K562 (cell line): ENCODE data around the gene ARID4B. TPM values are rescaled to one million over a fixed set of nuclear protein-coding genes. Genes with fewer than 3 reads are reported as not detected.

Source experiments
- ARID1B ChIP-seq: fragments of 450-650 bp; IDR thresholded peaks from 2 replicates; pipeline ENCODE4 v1.6.1; 2016; ENCODE audit warnings: antibody characterized with exemption, mild to moderate bottlenecking, inconsistent platforms
- ATF6 ChIP-seq: sonication (generic); formaldehyde crosslinking; IDR thresholded peaks from 2 replicates; pipeline ENCODE4 v1.4.0; 2020; ENCODE audit warnings: mild to moderate bottlenecking, missing genetic modification reagents
- CEBPB ChIP-seq: fragments of 450-650 bp; IDR thresholded peaks from 2 replicates; pipeline ENCODE4 v1.6.1; 2016; ENCODE audit warnings: missing genetic modification characterization, missing compliant biosample characterization
- CHD2 ChIP-seq: IDR thresholded peaks from 2 replicates; pipeline ENCODE4 v1.6.1; 2011; ENCODE audit warnings: low read depth, low read length
- CREM ChIP-seq: IDR thresholded peaks from 2 replicates; pipeline ENCODE4 v1.6.1; 2014; ENCODE audit warnings: antibody characterized with exemption, low read depth
- GABPA ChIP-seq: fragments of 200-800 bp; sonication (Bioruptor generic); conservative IDR thresholded peaks from 2 replicates; pipeline ENCODE4 v1.6.1; 2016; ENCODE audit warnings: low read depth, missing genetic modification characterization, missing compliant biosample characterization
- GTF2E2 ChIP-seq: fragments of 200-800 bp; sonication (Bioruptor generic); IDR thresholded peaks from 2 replicates; pipeline ENCODE4 v1.6.1; 2016; ENCODE audit warnings: missing genetic modification characterization, missing compliant biosample characterization
- JUND ChIP-seq, 2 experiments: IDR thresholded peaks; 2 replicates in 1 of 2; 3 replicates in 1 of 2; pipeline ENCODE4 v1.6.1; 2011; ENCODE audit warnings: borderline replicate concordance in 2 of 2, low read depth in 2 of 2, low read length in 2 of 2, improper control_type of control experiment in 1 of 2, missing biosample characterization in 1 of 2, missing genetic modification characterization in 1 of 2, missing genetic modification reagents in 1 of 2
- NELFE ChIP-seq: IDR thresholded peaks from 2 replicates; pipeline ENCODE4 v1.6.1; 2011; ENCODE audit warnings: mild to moderate bottlenecking; ENCODE audit not compliant: insufficient read depth, insufficient read length
- PPARD ChIP-seq: fragments of 250-450 bp; sonication (Bioruptor Pico); IDR thresholded peaks from 2 replicates; pipeline ENCODE4 v1.8.0; 2022; ENCODE audit warnings: inconsistent platforms, mild to moderate bottlenecking, moderate library complexity
- RAD21 ChIP-seq, 2 experiments: fragments of 250-450 bp in 1 of 2; fragments of 450-650 bp in 1 of 2; sonication (Bioruptor Pico) in 1 of 2; formaldehyde crosslinking in 1 of 2; IDR thresholded peaks in 1 of 2; conservative IDR thresholded peaks in 1 of 2; 2 replicates each; pipeline versions ENCODE4 v1.4.0 to v1.8.0; 2020 to 2022; ENCODE audit warnings: mild to moderate bottlenecking in 2 of 2, moderate library complexity in 1 of 2
- RBFOX2 ChIP-seq: fragments of 200-400 bp; formaldehyde crosslinking; IDR thresholded peaks from 2 replicates; pipeline ENCODE4 v1.6.1; 2017; ENCODE audit warnings: low read depth, mild to moderate bottlenecking, low read length, moderate library complexity
- SRSF7 ChIP-seq: fragments of 200-400 bp; formaldehyde crosslinking; optimal IDR thresholded peaks from 2 replicates; pipeline ENCODE3; 2017; ENCODE audit warnings: mild to moderate bottlenecking, low read depth, low read length
- TFAM ChIP-seq: fragments of 250-450 bp; sonication (Bioruptor Pico); conservative IDR thresholded peaks from 2 replicates; pipeline ENCODE4 v1.5.0; 2021; ENCODE audit warnings: mild to moderate bottlenecking, moderate library complexity
- ZFP91 ChIP-seq: sonication (generic); formaldehyde crosslinking; IDR thresholded peaks from 2 replicates; pipeline ENCODE4 v1.8.0; 2022; ENCODE audit warnings: mild to moderate bottlenecking, missing genetic modification reagents
- ZKSCAN3 ChIP-seq: fragments of 250-450 bp; sonication (Bioruptor Pico); IDR thresholded peaks from 2 replicates; pipeline ENCODE4 v1.4.0; 2020
- ZNF124 ChIP-seq: sonication (generic); formaldehyde crosslinking; IDR thresholded peaks from 2 replicates; pipeline ENCODE4 v1.8.1; 2022; ENCODE audit warnings: missing genetic modification reagents
- ZNF239 ChIP-seq: fragments of 250-450 bp; sonication (Bioruptor Pico); IDR thresholded peaks from 2 replicates; pipeline ENCODE4 v1.4.0; 2020; ENCODE audit warnings: mild to moderate bottlenecking
- ZNF277 ChIP-seq: fragments of 250-450 bp; sonication (Bioruptor Pico); IDR thresholded peaks from 2 replicates; pipeline ENCODE4 v1.8.0; 2022; ENCODE audit warnings: inconsistent platforms, mild to moderate bottlenecking, moderate library complexity, borderline replicate concordance
- ZNF518B ChIP-seq: fragments of 250-450 bp; sonication (Bioruptor Pico); IDR thresholded peaks from 2 replicates; pipeline ENCODE4 v1.5.0; 2021; ENCODE audit warnings: mild to moderate bottlenecking, moderate library complexity
- polyA plus RNA-seq, 8 experiments: library from polyadenylated mRNA; depleted of rRNA in 4 of 8; stranded (reverse) in 5 of 8; unstranded in 3 of 8; fragments of >200 nt; fragmentation: Nextera tagmentation in 2 of 8; fragmentation: Illumina TruSeq in 1 of 8; extraction: Ambion mirVana in 2 of 8; extraction: Trizol in 1 of 8; gene quantifications; 2 replicates each; pipeline versions ENCODE4 v1.2.1 to v1.2.3, GENCODE V29; 2011 to 2014; ENCODE audit warnings: inconsistent platforms in 1 of 8, missing spikeins in 1 of 8
- total RNA-seq, 7 experiments: library from RNA; depleted of rRNA in 6 of 7; stranded (reverse); fragments of >200 nt in 6 of 7; fragmentation: Illumina TruSeq in 2 of 7; extraction: Trizol in 2 of 7; gene quantifications; 2 replicates each; pipeline versions ENCODE4 v1.2.1 to v1.2.3, GENCODE V29; 2011 to 2021; ENCODE audit warnings: low replicate concordance in 1 of 7

ARID4B gene
- total and polyA plus RNA-seq, 9 of the 15 experiments (the other 6 are each of a cell fraction or from before 2014, with no cell fraction given) = 8.4 to 38.9 (median 18.5) TPM

- no peak for TF ChIP-seq GTF2E2 (tag)
- TF ChIP-seq GABPA (tag) = no peak
- no peak for TF ChIP-seq CREM
- TF ChIP-seq CEBPB (tag) = no peak
- TF ChIP-seq SRSF7 = no peak
- TF ChIP-seq ZKSCAN3 (CRISPR knock-in tag) = no peak
- TF ChIP-seq ATF6 (CRISPR knock-in tag) = no peak
- TF ChIP-seq ZNF277 = no peak
- TF ChIP-seq PPARD (CRISPR knock-in tag) = no peak
- TF ChIP-seq ZNF239 = no peak
- no peak for TF ChIP-seq ZFP91 (CRISPR knock-in tag)
- no peak for TF ChIP-seq ZNF124 (CRISPR knock-in tag)
- no peak for TF ChIP-seq ZNF518B (CRISPR knock-in tag)
- no peak for TF ChIP-seq TFAM
- TF ChIP-seq NELFE = no peak
- TF ChIP-seq JUND (IDR thresholded peaks at IDR 0.05; ENCODE audit: borderline replicate concordance, low read depth, low read length) = no peak
- TF ChIP-seq JUND (tag; IDR thresholded peaks at IDR 0.05; ENCODE audit: borderline replicate concordance, low read depth, low read length) = no peak
- TF ChIP-seq RAD21 (CRISPR knock-in tag; conservative IDR thresholded peaks at IDR 0.05 in 1 of 2, IDR thresholded peaks at IDR 0.05 in 1 of 2) = peak in 1 of 2 experiments; percentile 5; a peak in 1 of 4 replicates
- peak; percentile 19; the same call in 1 of the 2 replicates for TF ChIP-seq ARID1B
- TF ChIP-seq RBFOX2 = peak; percentile 86
- no peak for TF ChIP-seq CHD2
Measured at GRCh38 chr1:235327559-235328270, at the start of gene ARID4B (continued).
